Natural killer cell (primary cell): Measurements from ENCODE around the gene FNDC3B. TPM values are rescaled to one million over a fixed set of nuclear protein-coding genes. Genes with fewer than 3 reads are reported as not detected.

Source experiments
- ATAC-seq, 3 donors: fragments of 150-1000 bp in 2 of 3; fragments of 200-7000 bp in 1 of 3; cut with Tn5 transposase; 1 replicate in 1 of 3; 2 replicates in 2 of 3; pipeline ENCODE4 v1.10.0; 2021; ENCODE audit warnings: mild to moderate bottlenecking in 2 of 3, moderate library complexity in 2 of 3
- DNase-seq, 2 donors: peaks; one replicate each; pipeline versions ENCODE4 v3.0.0 to v3.0.0-alpha.2; 2013 to 2021; ENCODE audit warnings: mixed read lengths in 1 of 2
- H3K27ac ChIP-seq: one replicate; pipeline ENCODE4 v1.5.1; 2013; ENCODE audit warnings: mild to moderate bottlenecking, low read length
- H3K27me3 ChIP-seq: one replicate; pipeline ENCODE4 v1.6.1; 2013; ENCODE audit warnings: low read length; ENCODE audit not compliant: control insufficient read depth, insufficient read depth
- H3K36me3 ChIP-seq: one replicate; pipeline ENCODE4 v1.6.1; 2013; ENCODE audit warnings: low read length; ENCODE audit not compliant: control insufficient read depth, insufficient read depth
- H3K4me1 ChIP-seq: one replicate; pipeline ENCODE4 v1.6.1; 2013; ENCODE audit warnings: low read length; ENCODE audit not compliant: control insufficient read depth, insufficient read depth
- H3K4me3 ChIP-seq: one replicate; pipeline ENCODE4 v1.5.1; 2013; ENCODE audit warnings: low read length
- H3K9me3 ChIP-seq: one replicate; pipeline ENCODE4 v1.6.1; 2013; ENCODE audit warnings: low read length; ENCODE audit not compliant: control insufficient read depth, insufficient read depth
- H3K27ac Mint-ChIP-seq, 2 donors: one replicate each; pipeline ENCODE4 v1.8.0; 2022; ENCODE audit warnings: mild to moderate bottlenecking in 2 of 2, mixed read lengths in 2 of 2, moderate library complexity in 1 of 2
- H3K27me3 Mint-ChIP-seq, 2 donors: one replicate each; pipeline ENCODE4 v1.8.0; 2022; ENCODE audit warnings: low read depth in 2 of 2, mixed read lengths in 2 of 2
- H3K36me3 Mint-ChIP-seq: one replicate; pipeline ENCODE4 v1.8.0; 2022; ENCODE audit warnings: mixed read lengths
- H3K4me1 Mint-ChIP-seq, 2 donors: one replicate each; pipeline ENCODE4 v1.8.0; 2022; ENCODE audit warnings: mixed read lengths in 2 of 2
- H3K4me3 Mint-ChIP-seq: one replicate; pipeline ENCODE4 v1.8.0; 2022; ENCODE audit warnings: mild to moderate bottlenecking, moderate library complexity, mixed read lengths
- H3K9me3 Mint-ChIP-seq, 2 donors: one replicate each; pipeline ENCODE4 v1.8.0; 2022; ENCODE audit warnings: mixed read lengths in 2 of 2
- WGBS: methylation state at CpG from one replicate; pipeline ENCODE4 v1.1.7; 2013; ENCODE audit warnings: missing lambda C conversion rate; ENCODE audit not compliant: insufficient coverage; 5-methylcytosine and 5-hydroxymethylcytosine counted together
- intact Hi-C: fragments of 100-400 bp; cut with micrococcal nuclease; formaldehyde crosslinking; loops from one replicate; pipeline ENCODE4 v1.14.2; 2022
- total RNA-seq, 4 donors: library from RNA; stranded (reverse); fragments of 120-200 nt in 1 of 4; gene quantifications; one replicate each; pipeline versions ENCODE4 v1.2.3 to v1.2.4, GENCODE V29; 2013 to 2022
- TF ChIP-seq, protein P1 (sequence below): fragments of 200-600 bp; IDR thresholded peaks from one replicate; pipeline ENCODE4 v1.8.0; 2022; ENCODE audit warnings: antibody characterized with exemption

Gene FNDC3B
- total RNA-seq, 3 donors from 2014 or later (not counting 1 experiment from before 2014, with no cell fraction given), result 154 to 214 (median 206) TPM

DNA sequence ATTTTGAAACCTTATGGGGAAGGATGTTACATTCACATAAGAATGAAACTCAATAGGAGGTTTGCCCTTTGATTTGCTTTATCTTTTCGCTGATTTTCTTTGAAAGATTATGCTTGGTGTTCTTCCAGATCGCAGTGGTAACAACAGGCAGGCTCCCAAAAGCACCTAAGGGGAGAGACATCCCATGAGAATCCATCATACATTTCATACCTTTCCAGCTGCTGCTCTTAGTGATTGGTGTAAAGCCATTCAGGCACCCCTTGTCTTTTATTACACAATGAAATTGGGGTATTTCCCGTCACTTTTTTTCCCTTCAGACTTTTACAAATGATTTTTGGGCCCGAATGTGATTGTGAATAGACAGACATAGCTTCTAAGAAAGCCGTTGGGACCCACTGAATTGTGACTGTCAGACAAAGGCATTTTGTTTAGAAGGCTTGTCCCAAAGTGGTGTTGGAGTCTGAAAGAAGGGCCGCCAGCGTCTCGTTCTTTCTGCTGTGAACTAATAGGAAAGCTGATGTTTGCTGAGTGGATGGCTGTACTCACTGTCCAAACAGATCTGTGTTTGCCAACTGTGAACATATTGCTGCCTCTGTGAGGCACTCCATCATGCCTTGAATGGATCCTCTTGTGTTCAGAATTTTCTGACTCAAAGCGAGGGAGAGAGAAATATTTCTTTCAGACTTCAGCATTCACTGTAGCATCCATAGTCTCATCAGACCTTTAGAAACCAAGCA, 164.3 kb downstream of the FNDC3B start:
- ATAC-seq (no peak), DNase-seq (no peak)
- Histone ChIP-seq H3K4me3 (no peak overlapping the region), H3K27ac (no peak overlapping the region), H3K9me3 (peaks cover 10% of the 10 kb centered on the region), H3K27me3 (no peaks in the 10 kb centered on the region), H3K36me3 (no peaks in the 10 kb centered on the region), H3K4me1 (peaks cover 8% of the 10 kb centered on the region)
- H3K4me3 Mint-ChIP-seq, result no peak overlapping the region
- WGBS, result 96% methylated on average over 9 of the region's 9 CpGs
- H3K36me3 Mint-ChIP-seq, result peaks cover 7% of the 10 kb centered on the region
- TF ChIP-seq, protein P1, sequence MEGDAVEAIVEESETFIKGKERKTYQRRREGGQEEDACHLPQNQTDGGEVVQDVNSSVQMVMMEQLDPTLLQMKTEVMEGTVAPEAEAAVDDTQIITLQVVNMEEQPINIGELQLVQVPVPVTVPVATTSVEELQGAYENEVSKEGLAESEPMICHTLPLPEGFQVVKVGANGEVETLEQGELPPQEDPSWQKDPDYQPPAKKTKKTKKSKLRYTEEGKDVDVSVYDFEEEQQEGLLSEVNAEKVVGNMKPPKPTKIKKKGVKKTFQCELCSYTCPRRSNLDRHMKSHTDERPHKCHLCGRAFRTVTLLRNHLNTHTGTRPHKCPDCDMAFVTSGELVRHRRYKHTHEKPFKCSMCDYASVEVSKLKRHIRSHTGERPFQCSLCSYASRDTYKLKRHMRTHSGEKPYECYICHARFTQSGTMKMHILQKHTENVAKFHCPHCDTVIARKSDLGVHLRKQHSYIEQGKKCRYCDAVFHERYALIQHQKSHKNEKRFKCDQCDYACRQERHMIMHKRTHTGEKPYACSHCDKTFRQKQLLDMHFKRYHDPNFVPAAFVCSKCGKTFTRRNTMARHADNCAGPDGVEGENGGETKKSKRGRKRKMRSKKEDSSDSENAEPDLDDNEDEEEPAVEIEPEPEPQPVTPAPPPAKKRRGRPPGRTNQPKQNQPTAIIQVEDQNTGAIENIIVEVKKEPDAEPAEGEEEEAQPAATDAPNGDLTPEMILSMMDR, result no peak
- H3K27ac Mint-ChIP-seq, result peak overlapping the region; percentile 63 to 77
- H3K27me3 Mint-ChIP-seq, result no peaks in the 10 kb centered on the region
- H3K9me3 Mint-ChIP-seq, result peaks cover 3% of the 10 kb centered on the region in 2 donors
- intact Hi-C loops, result no loop called here
- H3K4me1 Mint-ChIP-seq, result peaks cover 59% of the 10 kb centered on the region in 2 donors

DNA sequence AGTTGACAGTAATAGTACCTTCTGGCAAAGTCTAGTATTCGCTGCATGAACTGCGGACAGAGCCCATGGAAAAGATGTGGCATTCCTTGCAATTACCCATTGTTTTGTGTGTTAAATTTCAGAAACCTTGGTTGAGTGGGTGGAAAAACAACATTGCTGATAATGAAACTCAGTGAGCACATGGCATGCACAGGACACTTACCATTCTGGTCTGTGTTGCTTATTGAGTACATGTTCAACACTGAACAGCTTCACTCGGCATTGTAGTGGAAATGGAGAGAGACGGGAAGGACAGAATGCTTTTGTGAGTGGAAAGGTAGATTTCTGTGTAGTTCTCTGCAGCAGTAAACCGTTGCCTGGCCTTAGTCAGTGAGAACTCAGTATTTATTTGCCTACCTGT, 165.3 kb downstream of the FNDC3B start:
- no peak overlapping the region for H3K27ac ChIP-seq
- Mint-ChIP-seq H3K36me3 (peaks cover 7% of the 10 kb centered on the region), H3K4me3 (no peak overlapping the region), H3K4me1 (peaks cover 66% of the 10 kb centered on the region in 2 donors), H3K27me3 (no peaks in the 10 kb centered on the region), H3K9me3 (peaks cover 3% of the 10 kb centered on the region in 2 donors), H3K27ac (peak overlapping the region; percentile 63 to 77)
- no peak for DNase-seq
- ATAC-seq, result no peak
- peaks cover 10% of the 10 kb centered on the region for H3K9me3 ChIP-seq
- intact Hi-C loops, result no loop called here
- WGBS, result 99% methylated on average over 4 of the region's 5 CpGs
- no peaks in the 10 kb centered on the region for H3K36me3 ChIP-seq
- H3K27me3 ChIP-seq, result no peaks in the 10 kb centered on the region
- H3K4me1 ChIP-seq, result peaks cover 18% of the 10 kb centered on the region
- TF ChIP-seq, protein P1, result no peak
- no peak overlapping the region for H3K4me3 ChIP-seq

DNA sequence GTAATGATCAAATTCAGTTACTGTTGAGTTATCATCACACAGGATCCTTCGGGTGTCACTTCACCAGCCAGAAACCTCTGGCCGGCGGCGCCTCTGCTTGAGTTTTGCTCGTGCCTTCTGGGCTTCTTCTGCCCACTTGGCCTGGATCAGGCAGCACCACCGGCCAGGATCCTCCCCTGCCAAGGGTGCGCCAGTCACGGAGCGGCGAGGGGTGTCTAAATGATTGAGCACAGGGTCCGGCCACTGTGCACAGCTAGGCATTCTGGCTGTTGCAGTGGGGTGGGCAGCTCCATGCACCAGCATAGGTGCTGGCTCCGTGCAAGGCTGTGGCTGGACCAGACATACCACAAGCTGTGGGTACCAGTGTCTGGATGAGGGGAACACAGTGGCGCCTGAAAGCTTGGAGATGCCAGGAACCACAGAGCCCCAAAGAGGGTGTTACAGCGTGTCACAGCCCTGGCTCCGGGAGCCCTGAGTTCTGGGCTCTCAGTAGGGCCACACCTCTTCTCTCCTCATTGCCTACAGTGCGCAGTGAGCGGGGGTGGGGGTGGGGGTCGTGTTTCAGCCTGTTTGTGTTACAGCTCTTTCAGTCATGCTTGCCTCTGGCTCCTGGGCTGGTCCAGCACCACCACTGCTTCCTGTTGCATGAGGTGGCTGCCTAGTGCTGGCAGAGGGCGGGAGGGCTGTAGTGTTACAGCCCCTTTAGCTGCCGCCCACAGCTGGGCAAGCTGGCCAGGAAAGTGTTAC, 169.4 kb downstream of the FNDC3B start:
- intact Hi-C loops, result loop anchor here (2.0 kb wide), 1 partner anchor 14 kb away; no protein-coding TSS in a partner anchor
- DNase-seq, result peak in 1 of 2 donors; percentile 23
- TF ChIP-seq, protein P1, result no peak
- H3K4me1 Mint-ChIP-seq, result peaks cover 69 to 72% of the 10 kb centered on the region in 2 donors
- WGBS, result 77% methylated on average over 20 of the region's 20 CpGs
- peaks cover 3% of the 10 kb centered on the region in 2 donors for H3K9me3 Mint-ChIP-seq
- H3K27ac ChIP-seq, result peak overlapping the region; percentile 46
- H3K27ac Mint-ChIP-seq, result peak overlapping the region; percentile 68 to 86
- H3K4me3 Mint-ChIP-seq, result peak overlapping the region; percentile 62
- peak; percentile 73 to 78 (median 76) for ATAC-seq
- H3K4me3 ChIP-seq, result no peak overlapping the region
- H3K27me3 Mint-ChIP-seq, result no peaks in the 10 kb centered on the region
- no peaks in the 10 kb centered on the region for H3K36me3 ChIP-seq
- peaks cover 7% of the 10 kb centered on the region for H3K36me3 Mint-ChIP-seq
- peaks cover 18% of the 10 kb centered on the region for H3K4me1 ChIP-seq
- no peaks in the 10 kb centered on the region for H3K27me3 ChIP-seq
- peaks cover 10% of the 10 kb centered on the region for H3K9me3 ChIP-seq
